Sigmoid colon (tissue), 7 donors: ENCODE data around the gene FBXO17. TPM values are rescaled to one million over a fixed set of nuclear protein-coding genes. Genes with fewer than 3 reads are reported as not detected.

Experiments used
- DNase-seq: peaks from one replicate; pipeline ENCODE4 v3.0.0-alpha.2; 2019
- H3K27ac ChIP-seq, 4 donors: fragments of 200-600 bp; sonication (generic); one replicate each; pipeline ENCODE4 v1.5.1; 2016 to 2019; ENCODE audit warnings: mild to moderate bottlenecking in 1 of 4
- H3K27me3 ChIP-seq, 3 donors: fragments of 200-600 bp; sonication (generic); one replicate each; pipeline ENCODE4 v1.5.1; 2019; ENCODE audit warnings: mild to moderate bottlenecking in 1 of 3
- H3K36me3 ChIP-seq, 4 donors: fragments of 200-600 bp; sonication (generic); one replicate each; pipeline ENCODE4 v1.5.1; 2016 to 2019
- H3K4me1 ChIP-seq, 4 donors: fragments of 200-600 bp; sonication (generic); one replicate each; pipeline ENCODE4 v1.5.1; 2017 to 2019
- H3K4me3 ChIP-seq, 4 donors: fragments of 200-600 bp; sonication (generic); one replicate each; pipeline ENCODE4 v1.5.1; 2017 to 2019; ENCODE audit warnings: mild to moderate bottlenecking in 2 of 4, moderate library complexity in 1 of 4
- H3K9me3 ChIP-seq, 4 donors: fragments of 200-600 bp in 3 of 4; sonication (generic) in 3 of 4; one replicate each; pipeline versions ENCODE4 v1.5.1 to v1.6.1; 2013 to 2019
- EP300 ChIP-seq, 4 donors: sonication (generic); formaldehyde crosslinking; IDR thresholded peaks; one replicate each; pipeline ENCODE4 v1.6.1; 2017; ENCODE audit warnings: antibody characterized with exemption in 4 of 4
- POLR2A ChIP-seq, 2 donors: fragments of 450-650 bp; IDR thresholded peaks; one replicate each; pipeline ENCODE4 v1.6.1; 2016; ENCODE audit warnings: antibody characterized with exemption in 2 of 2, mild to moderate bottlenecking in 2 of 2, moderate library complexity in 2 of 2
- POLR2AphosphoS5 ChIP-seq, 4 donors: sonication (generic); formaldehyde crosslinking; IDR thresholded peaks; one replicate each; pipeline ENCODE4 v1.6.1; 2017; ENCODE audit warnings: antibody characterized with exemption in 4 of 4
- WGBS, 2 donors: extraction: QIAGEN DNeasy Blood & Tissue Kit; methylation state at CpG; one replicate each; pipeline ENCODE4 v1.1.7; 2013; 5-methylcytosine and 5-hydroxymethylcytosine counted together
- intact Hi-C: fragments of 100-400 bp; cut with DNase I; formaldehyde crosslinking; loops from one replicate; pipeline ENCODE4 v1.15.1; 2023
- polyA plus RNA-seq, 3 donors: library from polyadenylated mRNA; stranded (reverse); fragments of 200-250 nt; gene quantifications; one replicate each; pipeline ENCODE4 v1.2.3, GENCODE V29; 2013
- total RNA-seq, 4 donors: library from RNA; depleted of rRNA; stranded (reverse); fragments of >200 nt; gene quantifications; one replicate each; pipeline ENCODE4 v1.1.0, GENCODE V29; 2016
- TF ChIP-seq, protein P1 (sequence below), 4 experiments: fragments of 450-650 bp in 3 of 4; fragments of 200-600 bp in 1 of 4; IDR thresholded peaks; one replicate each; pipeline ENCODE4 v1.5.1; 2016 to 2019; ENCODE audit warnings: antibody characterized with exemption in 4 of 4, mild to moderate bottlenecking in 3 of 4, moderate library complexity in 2 of 4
- donor health status: healthy with polysubstance abuse.
- donor health status: Bipolar disorder and iron deficiency.
- donor health status: healthy.

The FBXO17 gene
- total and polyA plus RNA-seq, 7 donors, result 1.6 to 28.6 (median 20.3) TPM

DNA sequence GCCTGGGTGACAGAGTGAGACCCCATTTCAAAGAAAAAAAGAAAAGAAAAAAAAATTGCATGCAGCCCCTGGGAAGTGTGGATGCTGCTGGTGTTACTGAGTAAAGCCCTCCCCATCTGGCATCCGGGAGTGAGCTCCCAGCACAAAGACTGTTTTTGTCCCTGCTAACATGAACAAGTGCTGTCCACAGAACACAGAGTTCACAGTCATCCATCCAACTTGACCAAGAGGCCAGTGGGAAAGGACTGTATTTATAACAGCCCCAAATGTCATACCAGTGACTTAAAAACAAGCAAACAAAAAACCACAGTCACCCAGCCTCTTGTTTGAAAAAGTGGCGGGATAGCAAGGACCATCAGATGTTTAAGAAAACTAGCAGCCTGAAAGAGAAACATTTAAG, 10.8 kb downstream of the FBXO17 start:
- Histone ChIP-seq H3K27me3 (no peaks in the 10 kb centered on the region), H3K4me3 (no peak overlapping the region), H3K9me3 (no peaks in the 10 kb centered on the region), H3K4me1 (peaks cover 0 to 10% (median 2%) of the 10 kb centered on the region in 4 donors), H3K27ac (no peak overlapping the region), H3K36me3 (peaks cover 0 to 12% (median 3%) of the 10 kb centered on the region in 4 donors)
- no peak for DNase-seq
- intact Hi-C loops, result loop anchor here (5.0 kb wide), 1 partner anchor 68 kb away; the partner anchor contains the start of gene FBXO27
- TF ChIP-seq, protein P1, sequence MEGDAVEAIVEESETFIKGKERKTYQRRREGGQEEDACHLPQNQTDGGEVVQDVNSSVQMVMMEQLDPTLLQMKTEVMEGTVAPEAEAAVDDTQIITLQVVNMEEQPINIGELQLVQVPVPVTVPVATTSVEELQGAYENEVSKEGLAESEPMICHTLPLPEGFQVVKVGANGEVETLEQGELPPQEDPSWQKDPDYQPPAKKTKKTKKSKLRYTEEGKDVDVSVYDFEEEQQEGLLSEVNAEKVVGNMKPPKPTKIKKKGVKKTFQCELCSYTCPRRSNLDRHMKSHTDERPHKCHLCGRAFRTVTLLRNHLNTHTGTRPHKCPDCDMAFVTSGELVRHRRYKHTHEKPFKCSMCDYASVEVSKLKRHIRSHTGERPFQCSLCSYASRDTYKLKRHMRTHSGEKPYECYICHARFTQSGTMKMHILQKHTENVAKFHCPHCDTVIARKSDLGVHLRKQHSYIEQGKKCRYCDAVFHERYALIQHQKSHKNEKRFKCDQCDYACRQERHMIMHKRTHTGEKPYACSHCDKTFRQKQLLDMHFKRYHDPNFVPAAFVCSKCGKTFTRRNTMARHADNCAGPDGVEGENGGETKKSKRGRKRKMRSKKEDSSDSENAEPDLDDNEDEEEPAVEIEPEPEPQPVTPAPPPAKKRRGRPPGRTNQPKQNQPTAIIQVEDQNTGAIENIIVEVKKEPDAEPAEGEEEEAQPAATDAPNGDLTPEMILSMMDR (IDR thresholded peaks at IDR 0.05), result no peak
- no peak for TF ChIP-seq POLR2AphosphoS5 (IDR thresholded peaks at IDR 0.05)
- TF ChIP-seq POLR2A (IDR thresholded peaks at IDR 0.05), result no peak
- TF ChIP-seq EP300 (IDR thresholded peaks at IDR 0.05), result no peak
- WGBS, 2 donors, result 76 to 93% methylated on average over 2 of the region's 2 CpGs

DNA sequence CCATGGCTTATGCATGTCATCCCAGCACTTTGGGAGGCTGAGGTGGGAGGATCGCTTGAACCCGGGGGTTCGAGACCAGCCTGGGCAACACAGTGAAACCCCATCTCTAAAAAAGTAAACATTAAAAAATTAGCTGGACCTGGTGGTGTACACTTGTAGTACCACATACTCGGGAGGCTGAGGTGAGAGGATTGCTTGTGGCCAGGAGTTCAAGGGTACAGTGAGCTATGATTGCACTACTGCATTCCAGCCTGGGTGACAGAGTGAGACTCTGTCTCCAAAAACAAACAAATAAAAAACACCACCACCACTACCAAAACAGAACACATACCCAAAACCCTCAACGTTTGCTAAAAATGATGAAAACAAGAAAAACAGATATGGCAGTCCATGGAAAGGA, 15.9 kb downstream of the FBXO17 start:
- H3K27me3 ChIP-seq, result no peaks in the 10 kb centered on the region
- H3K36me3 ChIP-seq, result peaks cover 0 to 13% (median 0%) of the 10 kb centered on the region in 4 donors
- peaks cover 0 to 10% (median 2%) of the 10 kb centered on the region in 4 donors for H3K4me1 ChIP-seq
- WGBS, 2 donors, result 69 to 87% methylated on average over 5 of the region's 5 CpGs
- H3K4me3 ChIP-seq, result no peak overlapping the region
- TF ChIP-seq, protein P1 (IDR thresholded peaks at IDR 0.05), result no peak
- no peak for TF ChIP-seq POLR2A (IDR thresholded peaks at IDR 0.05)
- no peak for TF ChIP-seq POLR2AphosphoS5 (IDR thresholded peaks at IDR 0.05)
- TF ChIP-seq EP300 (IDR thresholded peaks at IDR 0.05), result no peak
- H3K27ac ChIP-seq, result no peak overlapping the region
- no peaks in the 10 kb centered on the region for H3K9me3 ChIP-seq
- intact Hi-C loops, result loop anchor here (5.0 kb wide), 1 partner anchor 73 kb away; the partner anchor contains the start of gene FBXO27
- no peak for DNase-seq

GRCh38 chr19:38958301-38958700, 17.2 kb downstream of the FBXO17 start:
- Histone ChIP-seq H3K9me3 (no peaks in the 10 kb centered on the region), H3K4me3 (no peak overlapping the region), H3K27me3 (no peaks in the 10 kb centered on the region), H3K4me1 (peaks cover 0 to 10% (median 2%) of the 10 kb centered on the region in 4 donors), H3K27ac (no peak overlapping the region), H3K36me3 (peaks cover 0 to 13% (median 0%) of the 10 kb centered on the region in 4 donors)
- DNase-seq, result no peak
- TF ChIP-seq, protein P1 (IDR thresholded peaks at IDR 0.05), result no peak
- TF ChIP-seq POLR2A (IDR thresholded peaks at IDR 0.05), result no peak
- TF ChIP-seq POLR2AphosphoS5 (IDR thresholded peaks at IDR 0.05), result no peak
- no peak for TF ChIP-seq EP300 (IDR thresholded peaks at IDR 0.05)
- WGBS, 2 donors, result 85 to 88% methylated on average over 2 of the region's 2 CpGs
- intact Hi-C loops, result no loop called here

DNA sequence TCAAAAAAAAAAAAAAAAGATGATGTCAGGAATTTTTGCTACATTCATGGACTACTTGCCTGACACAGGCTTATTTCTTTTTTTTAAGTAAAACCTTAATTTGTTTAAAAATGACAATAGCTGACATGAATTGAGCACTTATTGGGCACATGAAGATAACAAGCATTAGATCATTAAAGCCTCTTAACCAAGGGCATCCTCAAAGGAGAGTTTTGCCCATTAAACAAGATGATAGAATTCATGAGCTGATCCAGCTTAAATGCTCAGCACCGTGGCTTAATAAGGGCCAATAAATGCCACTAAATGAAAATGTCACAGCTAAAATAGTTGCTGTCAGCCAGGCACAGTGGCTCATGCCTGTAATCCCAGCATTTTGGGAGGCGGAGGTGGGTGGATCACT, 19.3 kb downstream of the FBXO17 start:
- Histone ChIP-seq H3K27me3 (no peaks in the 10 kb centered on the region), H3K36me3 (peaks cover 0 to 13% (median 0%) of the 10 kb centered on the region in 4 donors), H3K27ac (no peak overlapping the region), H3K4me1 (no peaks in the 10 kb centered on the region), H3K4me3 (no peak overlapping the region), H3K9me3 (no peaks in the 10 kb centered on the region)
- intact Hi-C loops, result no loop called here
- no peak for TF ChIP-seq EP300 (IDR thresholded peaks at IDR 0.05)
- TF ChIP-seq, protein P1 (IDR thresholded peaks at IDR 0.05), result no peak
- no peak for TF ChIP-seq POLR2A (IDR thresholded peaks at IDR 0.05)
- TF ChIP-seq POLR2AphosphoS5 (IDR thresholded peaks at IDR 0.05), result no peak
- DNase-seq, result no peak
- 58 to 84% methylated on average over 2 of the region's 2 CpGs for WGBS, 2 donors

- H3K9me3 ChIP-seq, result no peaks in the 10 kb centered on the region
- TF ChIP-seq POLR2A (IDR thresholded peaks at IDR 0.05) (no peak), POLR2AphosphoS5 (IDR thresholded peaks at IDR 0.05) (no peak)
- TF ChIP-seq, protein P1 (IDR thresholded peaks at IDR 0.05), result no peak
- peaks cover 0 to 11% (median 10%) of the 10 kb centered on the region in 4 donors for H3K4me1 ChIP-seq
- H3K27me3 ChIP-seq, result no peaks in the 10 kb centered on the region
- intact Hi-C loops, result no loop called here
- DNase-seq, result no peak
- H3K27ac ChIP-seq, result no peak overlapping the region
- H3K36me3 ChIP-seq, result peaks cover 0 to 13% (median 0%) of the 10 kb centered on the region in 4 donors
- no peak overlapping the region for H3K4me3 ChIP-seq
- WGBS, 2 donors, result 64 to 77% methylated on average over 4 of the region's 4 CpGs
These were observed 21.9 kb downstream of the FBXO17 start for GRCh38 chr19:38953677-38954076.
